ENCODE results near the gene LSM3. TPM values are rescaled to one million over a fixed set of nuclear protein-coding genes. Genes with fewer than 3 reads are reported as not detected.

LSM3 gene
- total RNA-seq, 4 donors from 2014 or later, result 7.9 to 15.6 (median 12.7) TPM

DNA sequence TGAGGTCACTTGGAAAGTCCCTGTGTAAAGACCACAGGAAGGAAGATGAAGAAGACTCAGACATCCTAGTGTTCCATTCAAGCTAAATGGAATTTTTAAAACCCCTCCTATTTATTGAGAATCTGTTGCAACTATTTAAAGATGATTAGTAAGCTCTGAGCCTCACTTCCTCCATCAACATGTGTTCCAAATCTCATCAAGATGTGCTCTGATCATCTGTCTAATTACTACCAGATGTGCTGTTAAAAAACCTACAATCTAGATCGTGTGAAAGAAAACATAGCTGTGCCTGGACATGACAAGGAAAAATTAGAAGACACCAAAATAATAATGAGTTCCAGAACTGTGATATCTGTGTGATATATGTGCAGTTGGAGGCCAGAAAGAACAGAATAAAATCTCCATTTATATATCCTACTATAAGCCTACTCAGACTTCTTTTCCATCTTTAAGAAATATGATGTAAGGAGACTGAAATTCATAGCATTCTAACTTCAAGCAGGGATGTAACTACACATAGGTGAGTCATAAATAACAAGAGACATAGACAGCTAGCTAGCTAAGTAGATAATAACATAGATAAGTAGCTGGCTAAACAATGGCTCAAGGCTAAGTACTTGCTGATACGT is 8.0 kb upstream of the LSM3 start:
- peaks cover 0 to 13% (median 0%) of the 10 kb centered on the region in 3 donors for H3K4me1 ChIP-seq
- TF ChIP-seq EP300 (IDR thresholded peaks at IDR 0.05), result no peak
- no peak for TF ChIP-seq POLR2A (IDR thresholded peaks at IDR 0.05)
- TF ChIP-seq, protein P1, sequence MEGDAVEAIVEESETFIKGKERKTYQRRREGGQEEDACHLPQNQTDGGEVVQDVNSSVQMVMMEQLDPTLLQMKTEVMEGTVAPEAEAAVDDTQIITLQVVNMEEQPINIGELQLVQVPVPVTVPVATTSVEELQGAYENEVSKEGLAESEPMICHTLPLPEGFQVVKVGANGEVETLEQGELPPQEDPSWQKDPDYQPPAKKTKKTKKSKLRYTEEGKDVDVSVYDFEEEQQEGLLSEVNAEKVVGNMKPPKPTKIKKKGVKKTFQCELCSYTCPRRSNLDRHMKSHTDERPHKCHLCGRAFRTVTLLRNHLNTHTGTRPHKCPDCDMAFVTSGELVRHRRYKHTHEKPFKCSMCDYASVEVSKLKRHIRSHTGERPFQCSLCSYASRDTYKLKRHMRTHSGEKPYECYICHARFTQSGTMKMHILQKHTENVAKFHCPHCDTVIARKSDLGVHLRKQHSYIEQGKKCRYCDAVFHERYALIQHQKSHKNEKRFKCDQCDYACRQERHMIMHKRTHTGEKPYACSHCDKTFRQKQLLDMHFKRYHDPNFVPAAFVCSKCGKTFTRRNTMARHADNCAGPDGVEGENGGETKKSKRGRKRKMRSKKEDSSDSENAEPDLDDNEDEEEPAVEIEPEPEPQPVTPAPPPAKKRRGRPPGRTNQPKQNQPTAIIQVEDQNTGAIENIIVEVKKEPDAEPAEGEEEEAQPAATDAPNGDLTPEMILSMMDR (IDR thresholded peaks at IDR 0.05), result no peak
- H3K27me3 ChIP-seq, result no peaks in the 10 kb centered on the region
- WGBS, 2 donors (ENCODE audit: low coverage in 1 of 2), result 50 to 56% methylated on average over 2 of the region's 2 CpGs
- ATAC-seq, result no peak
- peaks cover 24 to 73% of the 10 kb centered on the region in 2 donors for H3K36me3 ChIP-seq
- no peak overlapping the region for H3K4me3 ChIP-seq
- no peaks in the 10 kb centered on the region for H3K9me3 ChIP-seq
- no peak overlapping the region for H3K27ac ChIP-seq

DNA sequence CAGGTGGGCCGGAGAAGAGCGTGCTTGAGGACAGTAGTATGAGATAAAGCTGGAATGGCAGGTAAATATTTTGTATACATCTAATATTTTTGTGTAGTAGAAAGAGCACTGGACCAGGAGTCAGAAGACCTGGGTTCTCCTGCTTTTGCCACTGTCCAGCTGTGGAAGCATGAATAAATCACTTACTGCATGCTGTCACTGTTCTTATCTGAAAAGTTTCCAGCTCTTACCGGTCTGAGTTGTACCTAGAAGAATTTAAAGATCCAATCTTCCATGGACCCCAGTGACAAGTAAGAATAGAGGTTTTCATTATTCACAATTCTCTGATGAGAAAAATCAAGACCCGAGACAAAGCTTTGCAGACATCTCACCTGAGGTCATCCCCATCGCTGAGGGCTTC is 6.1 kb upstream of the LSM3 start:
- 86 to 96% methylated on average over 5 of the region's 5 CpGs for WGBS, 2 donors (ENCODE audit: low coverage in 1 of 2)
- no peak overlapping the region for H3K27ac ChIP-seq
- H3K4me1 ChIP-seq, result peaks cover 4 to 32% (median 5%) of the 10 kb centered on the region in 3 donors
- H3K9me3 ChIP-seq, result no peaks in the 10 kb centered on the region
- H3K27me3 ChIP-seq, result no peaks in the 10 kb centered on the region
- no peak for TF ChIP-seq EP300 (IDR thresholded peaks at IDR 0.05)
- TF ChIP-seq, protein P1 (IDR thresholded peaks at IDR 0.05), result no peak
- TF ChIP-seq POLR2AphosphoS5 (IDR thresholded peaks at IDR 0.05), result no peak
- TF ChIP-seq POLR2A (IDR thresholded peaks at IDR 0.05), result no peak
- ATAC-seq, result no peak
- no peak overlapping the region for H3K4me3 ChIP-seq
- peaks cover 24 to 54% of the 10 kb centered on the region in 2 donors for H3K36me3 ChIP-seq

DNA sequence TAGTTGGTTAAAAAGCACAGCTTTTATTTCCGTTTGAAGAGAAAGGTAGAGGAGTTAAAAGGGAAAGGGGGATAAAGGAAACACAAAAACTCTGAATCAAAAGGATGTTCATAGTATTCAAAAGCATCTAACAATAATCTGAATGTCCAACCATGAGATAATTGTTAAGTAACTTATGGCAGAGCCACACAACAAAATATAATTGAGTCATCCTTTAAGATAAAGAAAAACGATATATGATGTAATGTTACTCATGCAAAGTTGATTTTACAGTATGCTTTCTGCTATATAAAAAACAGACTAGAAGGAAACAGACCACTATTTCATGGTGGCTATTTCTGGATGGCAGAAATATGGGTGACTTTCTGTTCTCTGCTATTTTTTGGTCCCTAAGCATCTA is 4.1 kb upstream of the LSM3 start:
- TF ChIP-seq, protein P1 (IDR thresholded peaks at IDR 0.05), result no peak
- TF ChIP-seq POLR2AphosphoS5 (IDR thresholded peaks at IDR 0.05) (no peak), EP300 (IDR thresholded peaks at IDR 0.05) (no peak), POLR2A (IDR thresholded peaks at IDR 0.05) (no peak)
- H3K27ac ChIP-seq, result no peak overlapping the region
- WGBS, 2 donors (ENCODE audit: low coverage in 1 of 2), result 53 to 84% methylated on average over 2 of the region's 2 CpGs
- ATAC-seq, result no peak
- H3K27me3 ChIP-seq, result no peaks in the 10 kb centered on the region
- H3K4me1 ChIP-seq, result peaks cover 7 to 42% (median 9%) of the 10 kb centered on the region in 3 donors
- no peaks in the 10 kb centered on the region for H3K9me3 ChIP-seq
- H3K36me3 ChIP-seq, result peaks cover 19 to 35% of the 10 kb centered on the region in 2 donors
- H3K4me3 ChIP-seq, result no peak overlapping the region

DNA sequence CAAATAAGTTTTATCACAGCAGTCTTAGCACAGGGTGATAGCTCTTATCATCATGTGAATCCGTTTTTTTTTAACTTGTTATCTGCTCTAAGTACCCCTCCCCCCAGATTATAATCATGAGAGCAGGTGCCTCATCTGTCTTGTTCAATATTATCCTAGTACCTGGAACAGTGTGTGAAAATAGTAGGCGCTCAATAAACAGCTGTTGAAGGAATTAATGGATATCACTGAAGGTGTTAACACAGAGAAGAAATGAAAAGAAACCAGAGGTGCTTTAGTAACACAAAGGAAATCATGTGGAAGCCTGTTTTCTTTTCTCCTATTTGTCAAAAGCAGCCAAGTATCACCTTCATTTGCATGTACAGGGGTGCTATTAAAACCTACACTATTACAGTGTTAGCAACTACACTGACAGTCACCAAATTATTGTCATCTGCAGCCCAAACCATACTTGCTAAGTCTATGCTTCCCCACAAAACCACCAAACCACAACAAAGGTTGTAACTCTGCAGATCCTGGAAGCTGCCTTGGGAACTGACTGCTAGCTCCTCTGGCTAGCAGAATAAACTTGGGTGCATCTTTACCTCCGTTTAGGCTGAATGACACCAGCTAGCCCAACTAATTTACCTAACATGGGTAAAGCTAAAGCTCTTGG is 3.1 kb upstream of the LSM3 start:
- Histone ChIP-seq H3K27me3 (no peaks in the 10 kb centered on the region), H3K4me1 (peaks cover 9 to 52% (median 12%) of the 10 kb centered on the region in 3 donors), H3K36me3 (peaks cover 10 to 24% of the 10 kb centered on the region in 2 donors), H3K27ac (no peak overlapping the region), H3K4me3 (no peak overlapping the region), H3K9me3 (no peaks in the 10 kb centered on the region)
- ATAC-seq, result no peak
- WGBS, 2 donors (ENCODE audit: low coverage in 1 of 2), result 77 to 100% methylated on average over 1 to 2 of the region's 3 CpGs
- TF ChIP-seq EP300 (IDR thresholded peaks at IDR 0.05), result no peak
- TF ChIP-seq POLR2A (IDR thresholded peaks at IDR 0.05), result no peak
- TF ChIP-seq, protein P1 (IDR thresholded peaks at IDR 0.05), result no peak
- TF ChIP-seq POLR2AphosphoS5 (IDR thresholded peaks at IDR 0.05), result no peak

All from gastroesophageal sphincter (tissue), 4 donors.